Measurements from ENCODE around the gene SHCBP1.
"Not testable (repeated sequence)": the region's sequence is repeated elsewhere in the genome, so short reads cannot be mapped to it uniquely, and the experiment has no call there.

SHCBP1 gene, protein sequence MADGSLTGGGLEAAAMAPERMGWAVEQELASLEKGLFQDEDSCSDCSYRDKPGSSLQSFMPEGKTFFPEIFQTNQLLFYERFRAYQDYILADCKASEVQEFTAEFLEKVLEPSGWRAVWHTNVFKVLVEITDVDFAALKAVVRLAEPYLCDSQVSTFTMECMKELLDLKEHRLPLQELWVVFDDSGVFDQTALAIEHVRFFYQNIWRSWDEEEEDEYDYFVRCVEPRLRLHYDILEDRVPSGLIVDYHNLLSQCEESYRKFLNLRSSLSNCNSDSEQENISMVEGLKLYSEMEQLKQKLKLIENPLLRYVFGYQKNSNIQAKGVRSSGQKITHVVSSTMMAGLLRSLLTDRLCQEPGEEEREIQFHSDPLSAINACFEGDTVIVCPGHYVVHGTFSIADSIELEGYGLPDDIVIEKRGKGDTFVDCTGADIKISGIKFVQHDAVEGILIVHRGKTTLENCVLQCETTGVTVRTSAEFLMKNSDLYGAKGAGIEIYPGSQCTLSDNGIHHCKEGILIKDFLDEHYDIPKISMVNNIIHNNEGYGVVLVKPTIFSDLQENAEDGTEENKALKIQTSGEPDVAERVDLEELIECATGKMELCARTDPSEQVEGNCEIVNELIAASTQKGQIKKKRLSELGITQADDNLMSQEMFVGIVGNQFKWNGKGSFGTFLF

DNA sequence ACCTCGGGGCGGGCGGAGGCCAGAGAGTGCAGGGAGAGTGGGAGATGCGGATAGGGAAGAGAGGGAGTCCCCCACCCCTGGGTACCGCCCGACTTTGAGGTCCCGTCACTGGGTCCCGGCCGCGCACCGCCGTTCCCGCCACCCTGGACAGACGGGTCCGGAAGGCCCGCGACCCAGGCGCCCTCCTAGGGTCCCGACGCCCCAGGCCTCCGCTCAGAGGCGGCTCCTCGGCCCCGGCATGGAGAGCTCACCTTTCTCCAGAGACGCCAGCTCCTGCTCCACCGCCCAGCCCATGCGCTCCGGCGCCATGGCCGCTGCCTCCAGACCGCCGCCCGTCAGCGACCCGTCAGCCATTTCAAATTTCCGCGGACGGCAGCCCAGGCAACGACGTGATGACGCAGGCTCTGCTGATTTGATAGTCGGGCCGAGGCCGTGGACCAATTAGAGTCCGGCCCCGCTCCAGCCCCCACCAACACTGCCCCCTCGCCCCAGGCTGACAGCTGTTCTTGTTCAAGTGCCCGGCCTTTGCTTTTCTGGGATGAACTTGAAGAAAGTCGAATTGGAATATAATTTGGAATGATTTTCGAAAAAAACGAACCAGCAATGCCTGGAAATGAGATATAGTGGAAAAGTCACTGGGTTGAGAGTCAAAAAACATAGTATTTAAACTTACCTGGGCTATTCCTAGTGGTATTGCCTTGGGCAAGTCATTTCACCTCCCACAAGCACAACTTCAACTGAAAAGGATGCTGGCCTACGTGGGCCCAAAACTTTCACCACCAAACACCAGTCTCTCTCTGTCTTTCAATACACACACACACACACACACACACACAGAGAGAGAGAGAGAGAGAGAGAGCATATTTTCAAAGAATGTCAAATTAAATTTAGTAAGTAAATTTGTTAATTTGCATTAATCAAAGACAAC, at the start of gene SHCBP1:
TSS of gene SHCBP1 (minus strand) at position 374 of the 928 bp plus-strand sequence. CDS start at position 354, 20 bp downstream.
- DNase-seq: peak; percentile 89

DNA sequence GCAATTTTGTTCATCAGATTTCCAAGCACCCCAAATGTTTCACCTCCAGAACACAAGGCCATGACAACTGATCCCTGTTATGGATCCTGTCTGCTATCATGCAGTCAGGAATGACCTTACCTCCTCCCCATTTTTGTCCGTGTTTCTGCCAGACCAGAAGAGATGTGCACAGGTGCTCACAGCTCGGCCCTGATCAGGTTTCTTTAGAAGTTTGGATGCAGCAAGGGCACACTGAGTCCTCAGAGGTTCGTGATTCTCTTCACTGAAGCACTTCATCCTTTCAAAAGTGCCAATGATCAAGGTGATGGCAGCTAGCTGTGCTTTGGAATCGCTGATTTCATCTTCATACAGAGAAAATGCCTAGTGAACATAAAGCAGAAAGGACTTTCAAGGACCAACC, 40.9 kb upstream of the SHCBP1 start:
- DNase-seq: no peak

DNA sequence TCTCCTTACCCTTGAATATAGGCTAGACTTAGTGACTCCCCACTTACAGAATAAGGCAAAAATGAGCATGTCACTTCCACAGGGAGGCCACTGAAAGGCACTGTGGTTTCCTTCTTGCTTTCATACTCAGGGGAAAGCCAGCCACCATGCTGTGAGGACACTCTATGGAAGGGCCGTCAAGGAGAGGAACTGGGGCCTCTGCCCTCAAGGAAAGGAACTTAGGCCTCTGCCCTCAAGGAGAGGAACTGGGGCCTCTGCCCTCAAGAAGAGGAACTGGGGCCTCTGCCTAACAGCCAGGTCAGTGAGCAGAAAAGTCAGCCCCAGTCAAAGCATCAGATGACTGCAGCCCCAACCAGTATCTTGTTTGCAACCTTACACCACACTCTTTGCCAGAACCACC, 37.7 kb upstream of the SHCBP1 start:
- no peak for DNase-seq

DNA sequence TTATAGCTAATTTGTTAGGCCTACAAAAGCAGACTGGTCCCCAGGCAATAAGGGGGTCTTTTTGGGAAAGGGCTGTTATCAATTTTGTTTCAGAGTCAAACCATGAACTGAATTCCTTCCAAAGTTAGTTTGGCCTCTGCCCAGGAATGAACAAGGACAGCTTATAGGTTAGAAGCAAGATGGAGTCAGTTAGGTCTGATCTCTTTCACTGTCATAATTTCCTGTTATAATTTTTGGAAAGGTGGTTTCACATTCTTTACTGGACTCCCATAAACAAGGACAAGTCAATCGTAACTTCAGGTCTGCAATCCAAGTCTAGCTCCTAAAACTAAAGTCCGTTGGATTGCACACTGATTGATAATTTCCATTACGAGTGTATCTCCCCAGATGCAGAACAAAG, 30.1 kb upstream of the SHCBP1 start:
- DNase-seq: no peak

DNA sequence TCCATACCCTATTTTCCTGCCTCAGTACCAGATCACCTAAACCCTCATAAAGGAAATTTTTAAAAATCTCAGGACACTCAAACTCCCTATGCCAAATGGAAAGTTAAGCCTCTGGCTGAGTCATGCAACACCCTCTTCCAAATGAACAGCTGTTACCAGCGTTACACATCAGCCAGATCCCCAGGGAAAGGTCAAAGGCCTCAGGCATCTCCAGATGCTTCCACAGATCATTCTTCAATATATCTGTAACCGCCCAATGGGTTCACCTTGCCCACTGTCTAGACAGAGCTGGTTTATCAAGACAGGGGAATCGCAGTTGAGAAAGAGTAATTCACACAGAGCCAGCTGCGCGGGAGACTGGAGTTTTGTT, 29.1 kb upstream of the SHCBP1 start:
- no peak for DNase-seq

DNA sequence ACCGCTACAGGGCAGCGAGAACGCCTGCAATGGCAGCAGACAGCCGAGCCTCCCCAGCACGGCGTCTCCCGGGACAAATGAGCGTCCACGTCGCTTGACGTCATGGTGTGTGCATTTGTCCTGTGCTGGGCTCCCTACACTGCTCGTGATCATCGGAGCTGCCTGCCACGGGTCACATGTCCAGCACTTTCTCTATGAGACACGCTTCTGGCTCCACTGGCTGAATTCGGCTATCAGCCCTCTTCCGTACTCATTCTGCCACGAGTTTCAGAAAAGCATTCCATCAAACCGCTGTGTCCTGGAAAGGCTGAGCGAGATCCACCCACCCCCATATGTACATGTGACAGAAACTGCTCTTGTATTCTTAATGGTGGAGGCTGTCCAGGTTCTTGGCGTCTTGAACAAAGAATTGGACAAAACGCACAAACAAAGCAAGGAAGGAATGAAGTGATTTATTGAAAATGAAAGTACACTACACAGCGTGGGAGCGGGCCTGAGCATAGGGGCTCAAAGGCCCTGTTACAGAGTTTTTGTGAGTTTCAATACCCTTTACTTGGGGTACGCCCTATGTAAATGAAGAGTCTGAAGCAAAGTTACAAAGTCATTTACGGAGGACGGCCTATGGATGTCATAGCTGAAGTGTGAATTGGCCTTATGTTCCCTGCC, 28.5 kb upstream of the SHCBP1 start:
- DNase-seq: no peak

DNA sequence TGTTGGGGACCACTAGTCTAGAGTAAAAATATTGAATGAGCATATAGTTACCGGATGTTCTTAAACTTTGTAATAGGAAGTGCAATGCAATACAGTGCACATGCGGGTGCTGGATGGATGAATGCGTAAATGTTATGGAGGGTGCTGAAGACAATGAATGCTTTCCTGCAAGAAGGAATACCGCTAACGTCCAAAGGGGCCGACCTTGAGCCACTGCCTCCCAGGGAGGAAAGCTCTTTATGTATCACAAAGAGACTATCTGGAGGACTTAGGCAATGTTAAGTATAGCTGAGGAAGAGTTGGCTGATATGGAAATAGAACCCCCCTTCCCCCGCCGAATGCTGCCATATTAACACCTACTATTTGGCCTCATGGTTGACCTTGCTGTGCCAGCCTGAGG, 27.5 kb upstream of the SHCBP1 start:
- no peak for DNase-seq

DNA sequence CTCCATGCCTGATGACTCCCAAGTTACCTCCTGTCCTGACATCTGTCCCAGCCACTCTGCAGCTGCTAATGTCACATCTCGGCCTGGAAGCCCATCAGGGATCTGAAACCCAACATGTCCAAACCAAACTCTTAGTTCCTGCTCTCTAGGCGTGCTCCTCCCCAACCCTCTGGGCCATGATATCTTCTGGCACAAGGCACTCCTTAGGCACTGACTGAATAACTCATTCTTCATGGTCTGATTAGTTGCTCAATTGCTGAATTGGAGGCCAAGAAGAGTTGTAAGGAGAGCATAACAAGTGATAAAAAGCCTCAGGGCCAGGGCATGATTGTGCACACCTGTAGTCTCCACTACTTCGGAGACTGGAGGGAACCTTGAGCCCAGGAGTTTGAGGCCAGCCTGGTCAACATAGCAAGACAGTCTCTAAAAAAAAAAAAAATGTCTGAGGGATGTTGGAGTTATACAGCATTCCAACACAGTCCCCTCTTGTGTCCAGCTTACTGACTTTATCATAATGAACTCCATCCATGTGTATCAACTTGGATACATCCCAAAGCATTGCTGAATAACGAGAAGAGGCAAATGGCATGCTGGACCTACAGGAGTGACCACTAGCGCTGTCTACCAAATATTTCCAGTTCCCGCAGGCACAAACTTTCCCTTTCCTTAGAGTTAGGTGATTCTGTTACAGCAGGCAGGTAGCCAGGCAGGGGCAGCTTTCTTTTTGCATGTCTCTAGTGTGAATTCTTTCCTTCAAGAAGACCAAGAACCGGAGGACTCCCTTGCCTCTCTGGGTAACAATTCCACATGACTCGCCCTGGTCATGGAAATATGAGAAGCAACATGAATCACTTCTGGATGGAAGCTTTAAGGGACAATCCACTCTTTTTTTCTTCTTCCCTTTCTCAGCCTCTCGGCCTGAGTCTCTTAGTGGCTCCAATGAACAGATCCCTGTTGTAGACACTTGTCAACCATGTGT, 18.1 kb upstream of the SHCBP1 start:
- DNase-seq: no peak

DNA sequence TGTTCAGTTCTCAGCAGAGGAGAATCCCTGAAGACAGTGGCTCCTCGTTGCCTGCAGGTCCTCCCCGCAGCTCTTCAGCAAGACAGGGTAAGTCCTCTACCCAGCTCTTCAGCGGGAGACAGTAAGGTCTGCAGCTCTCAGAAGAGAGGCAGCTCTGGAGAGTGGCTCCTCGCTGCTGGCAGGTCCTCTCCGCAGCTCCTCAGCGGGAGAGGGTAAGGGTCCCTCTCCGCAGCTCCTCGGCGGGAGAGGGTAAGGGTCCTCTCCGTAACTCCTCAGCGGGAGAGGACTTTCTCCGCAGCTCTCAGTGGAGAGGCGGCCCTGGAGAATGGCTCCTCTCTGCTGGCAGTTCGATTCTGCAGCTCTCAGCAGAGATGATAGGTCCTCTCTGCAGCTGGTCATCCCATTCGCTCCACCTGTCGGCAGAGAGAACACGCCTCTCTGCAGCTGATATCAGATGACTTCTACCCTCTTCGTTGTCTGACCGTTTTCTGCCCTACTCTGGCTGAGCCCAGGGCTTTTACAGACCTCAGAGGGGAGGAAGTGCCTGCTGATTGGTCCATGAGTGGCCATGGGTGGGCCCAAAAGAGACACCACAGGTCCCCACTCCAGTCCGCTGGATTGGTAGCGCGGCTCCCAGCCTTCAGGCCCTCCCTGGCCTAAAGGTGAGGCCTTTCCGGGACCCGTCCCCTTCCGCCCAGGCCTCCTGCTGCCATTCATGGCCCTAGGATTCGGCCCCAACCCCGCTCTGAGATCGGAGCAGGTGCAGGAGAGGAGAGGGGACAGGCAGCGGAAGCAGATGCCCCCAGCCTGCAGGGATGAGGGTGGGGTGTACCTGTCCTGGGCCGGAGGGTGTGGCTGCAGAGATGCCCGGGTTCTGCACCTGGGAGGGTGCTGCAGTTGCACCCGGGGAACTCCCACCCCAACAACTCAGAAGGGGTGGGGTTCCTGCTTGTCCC, 11.9 kb upstream of the SHCBP1 start:
- DNase-seq: no peak

DNA sequence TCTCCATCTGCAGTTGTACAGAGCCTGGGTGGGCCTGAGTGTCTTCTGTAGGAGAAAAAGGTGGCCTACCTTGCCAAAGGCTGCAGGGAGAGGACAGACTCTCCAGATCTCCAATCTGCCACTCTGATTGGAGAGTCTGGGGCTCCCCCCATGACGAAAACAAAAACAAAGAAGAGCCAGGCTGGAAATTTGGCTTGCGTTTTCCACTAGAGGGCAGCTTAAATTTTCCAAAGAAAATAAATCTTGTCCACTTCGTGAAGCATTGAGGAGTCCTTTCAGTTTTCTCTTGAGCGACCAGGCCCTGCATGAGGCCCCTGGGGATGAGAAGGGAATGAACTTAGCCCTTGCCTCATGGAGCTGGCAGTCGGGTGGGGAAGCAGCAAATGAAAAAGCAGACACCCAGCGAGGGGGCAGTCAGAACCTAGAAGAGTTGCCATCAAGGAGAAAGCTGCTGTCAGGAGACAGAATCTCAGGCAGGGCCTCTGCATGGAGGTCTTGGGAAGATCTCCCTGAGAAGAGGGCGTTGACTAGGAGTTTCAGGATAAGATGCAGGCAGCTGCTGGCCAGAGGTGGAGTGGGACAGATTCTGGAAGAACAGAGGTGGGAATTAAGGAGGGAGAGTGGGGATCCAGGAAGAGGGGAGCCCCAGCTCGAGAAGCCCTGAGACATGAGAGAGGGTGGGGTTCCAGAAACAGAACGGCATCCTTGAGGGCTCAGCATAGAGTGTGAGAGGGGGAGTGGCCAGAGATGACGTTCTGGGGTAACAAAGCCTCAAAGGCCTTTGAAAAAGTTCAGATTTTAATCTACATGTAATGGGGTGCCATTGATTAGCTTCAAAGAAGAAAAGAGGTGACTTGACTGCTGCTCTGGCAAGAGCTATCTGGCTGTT, 8.4 kb upstream of the SHCBP1 start:
- no peak for DNase-seq

DNA sequence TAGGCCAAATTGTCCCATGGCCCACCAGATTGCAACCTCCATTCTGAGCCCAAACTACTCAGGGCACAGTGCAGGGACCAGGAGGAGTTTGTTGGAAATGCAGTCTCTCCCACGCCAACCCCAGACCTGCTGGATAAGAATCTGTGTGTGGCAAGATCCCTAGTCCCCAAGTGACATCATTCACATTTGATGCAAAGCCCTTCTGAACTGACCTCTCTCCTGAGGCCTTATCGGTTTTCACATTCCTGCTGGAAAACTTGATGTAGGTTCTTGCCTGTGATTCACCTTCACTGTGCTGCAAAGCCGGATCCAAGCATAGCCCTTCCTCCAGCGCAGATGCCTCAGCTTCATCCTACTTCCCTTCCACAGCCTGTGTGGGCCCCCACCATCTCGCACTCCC, 6.6 kb upstream of the SHCBP1 start:
- no peak for DNase-seq

DNA sequence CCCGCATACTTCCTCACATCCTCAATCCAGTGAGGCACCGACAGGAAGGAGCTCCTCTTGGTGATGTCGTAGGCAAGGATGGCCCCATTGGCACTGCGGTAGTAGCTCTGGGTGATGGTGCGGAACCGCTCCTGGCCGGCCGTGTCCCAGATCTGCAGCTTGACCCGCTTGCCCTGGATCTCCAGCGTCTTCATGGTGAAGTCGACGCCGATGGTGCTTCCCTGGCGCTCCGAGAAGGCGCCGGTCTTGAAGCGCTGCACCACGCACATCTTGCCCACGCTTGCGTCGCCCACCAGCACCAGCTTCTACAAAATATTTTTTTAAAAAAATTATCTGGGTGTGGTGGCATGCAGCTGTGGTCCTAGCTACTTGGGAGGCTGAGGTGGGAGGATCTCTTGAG, 5.5 kb upstream of the SHCBP1 start:
- not testable (repeated sequence) for DNase-seq

DNA sequence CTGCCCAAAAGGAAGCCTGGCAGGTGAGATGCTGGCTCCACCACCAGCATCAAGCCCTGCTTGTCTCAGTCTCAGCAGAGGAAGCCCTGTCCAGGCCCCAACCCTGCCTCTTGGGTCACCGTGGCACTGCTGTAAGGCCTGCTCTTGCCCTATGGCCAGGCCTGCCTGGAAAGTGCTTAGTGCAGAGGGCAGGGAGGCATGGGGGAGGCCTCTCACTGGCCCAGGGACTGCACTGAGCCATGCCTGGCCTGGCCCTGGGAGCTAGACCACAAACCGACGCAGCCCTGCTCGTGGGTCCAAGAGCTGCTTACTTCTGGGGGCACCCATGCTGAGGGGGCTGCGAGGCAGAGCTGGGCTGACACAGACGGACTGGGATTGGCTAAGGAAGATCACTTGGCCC, 3.7 kb upstream of the SHCBP1 start:
- DNase-seq: not testable (repeated sequence)

DNA sequence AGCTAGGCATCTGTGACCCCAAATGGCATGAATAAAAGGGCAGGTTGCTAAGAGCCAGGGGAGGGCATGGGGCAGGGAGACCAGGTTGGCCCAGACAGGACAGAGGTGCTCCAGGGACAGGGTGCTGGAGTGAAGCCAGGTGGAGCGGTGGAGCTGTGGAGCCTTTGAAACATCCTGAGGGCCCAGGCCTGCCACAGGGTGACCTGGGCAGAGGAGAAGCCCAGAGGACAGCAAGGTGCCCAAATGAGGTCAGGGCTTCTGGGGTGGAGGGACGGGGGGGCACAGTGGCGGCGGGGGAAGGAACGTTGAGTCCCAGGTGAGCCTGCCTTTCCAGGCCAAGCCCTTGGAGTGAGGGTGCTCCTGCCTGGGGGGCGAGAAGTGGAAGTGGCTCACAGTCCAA, 2.5 kb upstream of the SHCBP1 start:
- not testable (repeated sequence) for DNase-seq

DNA sequence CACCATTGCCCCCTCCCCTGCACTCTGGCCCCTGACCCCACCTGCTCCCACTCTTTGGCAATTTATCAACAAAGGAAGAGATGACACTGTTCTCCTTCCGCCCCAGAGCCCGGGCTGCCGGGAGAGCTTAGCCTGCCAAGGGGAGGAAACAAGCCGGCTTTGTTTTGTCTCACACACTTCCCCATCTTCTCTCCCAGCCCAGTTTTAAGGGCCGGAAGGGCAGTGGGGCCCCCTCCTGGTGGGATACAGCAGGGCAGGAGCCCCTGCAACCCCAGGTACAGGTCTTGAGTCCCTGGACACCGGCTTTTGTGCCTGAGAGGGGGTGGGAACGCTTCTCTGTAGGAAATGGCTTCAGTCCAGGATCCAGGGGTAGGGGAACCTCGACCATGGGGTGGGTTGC, 2.1 kb upstream of the SHCBP1 start:
- DNase-seq: not testable (repeated sequence)

DNA sequence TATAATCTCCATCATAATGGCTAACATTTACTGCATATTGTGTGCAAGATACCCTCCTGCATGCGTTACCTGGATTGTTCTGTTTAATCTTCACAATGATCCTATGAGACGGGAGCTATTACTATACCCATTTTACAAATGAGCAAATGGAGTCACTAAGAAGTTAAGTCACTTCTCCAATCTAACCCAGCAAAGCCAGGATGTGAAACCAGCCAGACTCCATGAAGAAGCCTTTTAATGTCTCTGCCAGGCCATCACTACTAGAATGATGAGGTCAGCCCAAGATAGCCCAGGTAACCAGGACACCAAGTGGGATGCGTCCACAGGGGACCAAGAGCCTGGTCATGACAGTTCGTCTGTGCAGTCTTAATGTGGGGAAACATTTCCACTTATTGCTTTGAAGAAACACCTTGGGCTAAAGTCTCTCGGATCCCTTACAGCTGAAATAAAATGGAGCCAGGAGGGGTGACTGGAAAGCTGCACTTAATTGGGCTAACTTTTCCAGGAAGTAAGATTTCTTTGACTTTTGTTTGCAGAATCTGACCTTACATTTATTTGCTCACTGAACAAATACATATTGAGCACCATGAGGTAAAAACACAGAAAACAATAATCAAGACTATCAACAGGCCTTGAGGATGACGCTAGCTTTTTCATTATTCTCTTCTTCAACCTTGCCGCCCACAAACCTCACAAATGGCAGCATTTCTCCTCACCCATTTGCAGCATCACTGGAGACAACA, 926 bp upstream of the SHCBP1 start:
- DNase-seq: no peak

DNA sequence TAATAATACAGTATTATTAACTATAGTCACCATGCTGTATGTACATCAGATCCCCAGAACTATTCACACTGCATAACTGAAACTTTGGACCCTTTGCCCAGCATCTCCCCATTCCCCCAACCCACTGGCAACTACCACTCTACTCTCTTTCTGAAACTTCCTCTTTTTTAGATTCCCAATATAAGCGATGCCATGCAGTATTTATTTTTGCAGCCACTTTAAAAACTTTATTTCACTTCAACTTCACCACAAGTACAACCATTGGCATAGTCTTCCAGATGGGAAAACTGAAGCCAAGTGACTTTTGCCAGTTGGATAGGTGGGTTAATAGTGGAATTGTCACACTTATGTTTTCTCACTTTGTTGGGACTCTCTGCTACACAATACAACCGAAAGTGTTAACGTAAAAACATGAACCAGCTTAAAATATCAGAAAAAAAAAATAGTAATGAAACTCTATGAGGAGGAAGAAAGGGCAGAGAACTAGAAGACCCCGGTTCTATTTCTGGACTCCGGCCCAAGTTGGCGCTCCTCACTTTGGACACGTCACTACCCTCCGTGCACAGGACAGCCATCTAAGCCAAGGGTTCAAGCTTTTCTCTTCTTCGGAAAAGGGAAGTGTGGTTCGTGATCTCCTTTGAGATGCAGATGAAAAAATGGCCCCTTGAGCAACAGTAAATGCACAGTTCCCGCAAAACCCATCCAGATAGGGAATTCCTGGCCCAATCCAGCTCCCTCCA, 743 bp downstream of the SHCBP1 start:
- DNase-seq: no peak

DNA sequence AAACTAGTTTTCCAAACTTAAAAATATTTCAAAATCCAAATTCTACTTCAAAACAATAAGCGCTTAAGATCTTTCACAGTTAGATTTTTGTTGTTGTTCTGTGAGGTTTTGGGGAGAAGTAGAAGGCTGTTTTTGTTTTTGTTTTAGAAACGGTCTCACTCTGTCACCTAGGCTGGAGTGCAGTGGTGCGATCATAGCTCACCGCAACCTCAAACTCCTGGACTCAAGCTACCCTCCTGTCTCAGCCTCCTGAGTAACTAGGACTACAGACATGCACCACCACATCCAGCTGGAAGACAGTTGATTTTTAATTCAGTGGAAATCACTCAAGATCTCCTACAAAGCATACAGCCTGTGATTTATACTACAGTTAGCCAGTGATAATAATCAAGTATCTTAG, 2.7 kb downstream of the SHCBP1 start:
- no peak for DNase-seq

Data from activated effector memory CD4-positive, alpha-beta T cell treated with anti-CD3 and anti-CD28 coated beads, Interleukin-2, amount 50 U/mL, for 16 hours (primary cell).